ENCODE results near the gene PRPF19. TPM values are rescaled to one million over a fixed set of nuclear protein-coding genes. Genes with fewer than 3 reads are reported as not detected.

PRPF19 gene
- total RNA-seq, 1 donor from 2014 or later, result 61.9 TPM

GRCh38 chr11:60844045-60844869 is 62.1 kb downstream of the PRPF19 start:
- H3K4me3 ChIP-seq (ENCODE audit: insufficient read depth, low read depth, low read length), result peak overlapping the region; percentile 78
- FAIRE-seq, result no peak

DNA sequence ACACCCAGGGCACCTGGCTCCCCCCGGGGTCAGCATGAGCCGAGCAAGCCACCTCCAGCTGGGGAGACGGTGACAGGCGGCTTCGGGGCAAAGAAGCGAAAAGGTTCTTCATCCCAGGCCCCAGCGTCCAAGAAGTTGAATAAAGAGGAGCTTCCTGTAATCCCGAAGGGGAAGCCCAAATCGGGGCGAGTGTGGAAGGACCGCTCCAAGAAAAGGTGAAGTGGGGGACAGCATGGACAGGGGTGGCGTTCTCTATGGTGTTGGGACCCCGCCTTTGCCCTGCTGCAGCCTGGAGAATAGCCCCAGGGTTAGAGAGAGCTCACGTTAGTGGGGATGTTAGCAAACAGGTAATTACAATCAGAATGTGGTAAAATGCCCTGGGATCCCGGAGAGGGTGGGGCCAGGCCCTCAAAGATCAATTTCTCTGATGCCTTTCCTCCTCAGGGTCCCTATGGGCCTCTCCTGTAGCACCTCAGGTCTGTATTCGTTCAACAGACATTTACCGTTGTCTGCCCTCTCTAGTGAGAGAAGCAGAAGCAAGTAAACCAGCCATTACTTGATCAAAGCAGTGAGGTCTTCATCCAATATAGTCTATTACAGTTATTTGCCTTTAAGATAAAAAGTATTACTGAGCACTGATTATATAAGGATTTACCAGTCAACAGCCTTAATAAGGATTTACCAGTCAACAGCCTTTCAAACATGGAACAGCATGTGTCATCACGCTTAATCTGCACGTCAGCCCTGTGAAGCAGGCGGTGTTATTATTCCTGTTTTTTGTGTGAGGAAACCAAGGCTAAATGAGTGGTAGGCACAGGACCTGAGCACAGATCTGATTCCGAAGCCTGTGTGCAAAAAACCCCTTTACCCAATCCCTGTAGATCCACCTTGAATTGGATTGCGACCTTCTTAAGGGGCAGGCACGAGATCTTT is 63.5 kb downstream of the PRPF19 start:
- Mint-ChIP-seq H3K27me3 (ENCODE audit: low read depth, unreplicated experiment) (peaks cover 2% of the 10 kb centered on the region), H3K9me3 (ENCODE audit: unreplicated experiment) (no peaks in the 10 kb centered on the region), H3K27ac (ENCODE audit: unreplicated experiment) (peak overlapping the region; percentile 12), H3K4me3 (ENCODE audit: unreplicated experiment) (peak overlapping the region; percentile 93), H3K36me3 (ENCODE audit: low read depth, unreplicated experiment) (peaks cover 2% of the 10 kb centered on the region), H3K4me1 (ENCODE audit: low read depth, unreplicated experiment) (peaks cover 37% of the 10 kb centered on the region)
- Histone ChIP-seq H3K27me3 (ENCODE audit: insufficient read depth, low read length) (peaks cover 7% of the 10 kb centered on the region), H3K4me3 (ENCODE audit: insufficient read depth, low read depth, low read length) (peak overlapping the region; percentile 78), H3K27ac (ENCODE audit: low read depth, low read length) (peak overlapping the region; percentile 61), H3K79me2 (ENCODE audit: insufficient read depth, low read length) (peaks cover 47% of the 10 kb centered on the region), H3K9ac (ENCODE audit: low read length) (peak overlapping the region; percentile 89), H2AFZ (ENCODE audit: low read depth, low read length) (peak overlapping the region; percentile 92), H3K4me2 (ENCODE audit: low read length) (peak overlapping the region; percentile 97), H3K36me3 (ENCODE audit: insufficient read depth, low read length) (no peaks in the 10 kb centered on the region), H3K9me3 (ENCODE audit: insufficient read depth, low read depth, low read length) (no peaks in the 10 kb centered on the region), H4K20me1 (ENCODE audit: insufficient read depth, low read length) (peaks cover 36% of the 10 kb centered on the region), H3K4me1 (ENCODE audit: insufficient read depth, low read length) (peaks cover 36% of the 10 kb centered on the region)
- no peak for TF ChIP-seq CTCF (IDR thresholded peaks at IDR 0.05; ENCODE audit: insufficient read depth, low read depth, low read length)
- no peak for TF ChIP-seq EZH2 (IDR thresholded peaks at IDR 0.05; ENCODE audit: insufficient read depth, low read length)
- no peak for FAIRE-seq
- DNase-seq (ENCODE audit: low read depth), result no peak

More at GRCh38 chr11:60844045-60844869, 62.1 kb downstream of the PRPF19 start:
- Mint-ChIP-seq H3K4me3 (ENCODE audit: unreplicated experiment) (peak overlapping the region; percentile 93), H3K4me1 (ENCODE audit: low read depth, unreplicated experiment) (peaks cover 37% of the 10 kb centered on the region), H3K36me3 (ENCODE audit: low read depth, unreplicated experiment) (peaks cover 11% of the 10 kb centered on the region), H3K9me3 (ENCODE audit: unreplicated experiment) (no peaks in the 10 kb centered on the region), H3K27me3 (ENCODE audit: low read depth, unreplicated experiment) (no peaks in the 10 kb centered on the region), H3K27ac (ENCODE audit: unreplicated experiment) (no peak overlapping the region)
- Histone ChIP-seq H3K4me1 (ENCODE audit: insufficient read depth, low read length) (peaks cover 36% of the 10 kb centered on the region), H4K20me1 (ENCODE audit: insufficient read depth, low read length) (peaks cover 42% of the 10 kb centered on the region), H3K4me2 (ENCODE audit: low read length) (peak overlapping the region; percentile 97), H3K9me3 (ENCODE audit: insufficient read depth, low read depth, low read length) (no peaks in the 10 kb centered on the region), H2AFZ (ENCODE audit: low read depth, low read length) (no peak overlapping the region), H3K27ac (ENCODE audit: low read depth, low read length) (no peak overlapping the region), H3K36me3 (ENCODE audit: insufficient read depth, low read length) (peaks cover 4% of the 10 kb centered on the region), H3K9ac (ENCODE audit: low read length) (peak overlapping the region; percentile 89), H3K27me3 (ENCODE audit: insufficient read depth, low read length) (no peaks in the 10 kb centered on the region), H3K79me2 (ENCODE audit: insufficient read depth, low read length) (peaks cover 47% of the 10 kb centered on the region)
- peak; percentile 23 for DNase-seq (ENCODE audit: low read depth)
- TF ChIP-seq EZH2 (IDR thresholded peaks at IDR 0.05; ENCODE audit: insufficient read depth, low read length), result no peak
- TF ChIP-seq CTCF (IDR thresholded peaks at IDR 0.05; ENCODE audit: insufficient read depth, low read depth, low read length), result no peak

All from astrocyte (in vitro differentiated cells and primary cell).